Measurements from ENCODE around the gene SP110. TPM values are rescaled to one million over a fixed set of nuclear protein-coding genes. Genes with fewer than 3 reads are reported as not detected.

SP110 gene
- total and polyA plus RNA-seq, 7 donors, result 3.4 to 15.9 (median 7.2) TPM

Other genes with a start within 250 kb of the SP110 start
- 1 to 10 TPM in 1 of 4 donors, under 1 TPM in 3; 0.46 to 1.2 (median 0.80) TPM for gene SLC16A14, start 151.1 kb downstream of the SP110 start, total RNA-seq
- gene SLC16A14, start 151.1 kb downstream of the SP110 start, polyA plus RNA-seq, result under 1 TPM; 0.17 to 0.37 (median 0.34) TPM
- under 1 TPM; 0.32 to 0.59 (median 0.49) TPM for gene SP140, start 5.8 kb upstream of the SP110 start, total RNA-seq
- gene SP140, start 5.8 kb upstream of the SP110 start, polyA plus RNA-seq, result under 1 TPM; 0.19 to 0.35 (median 0.23) TPM
- 1 to 10 TPM; 3.5 to 5.3 (median 3.8) TPM for gene SP140L, start 107.2 kb upstream of the SP110 start, total RNA-seq
- 1 to 10 TPM; 1.6 to 6.7 (median 3.5) TPM for gene SP140L, start 107.2 kb upstream of the SP110 start, polyA plus RNA-seq
- gene SP100, start 196.2 kb upstream of the SP110 start, total RNA-seq, result 10 to 100 TPM; 13.5 to 28.0 (median 20.3) TPM
- 10 to 100 TPM in 1 of 3 donors, 1 to 10 TPM in 2; 6.5 to 10.4 (median 9.3) TPM for gene SP100, start 196.2 kb upstream of the SP110 start, polyA plus RNA-seq

Data from psoas muscle (tissue), 7 donors.